ENCODE measurements around the gene RERE.
A peak's percentile ranks its signal among the peaks of the same experiment; 100 is the strongest.
"Not testable (repeated sequence)": the region's sequence is repeated elsewhere in the genome, so short reads cannot be mapped to it uniquely, and the experiment has no call there.

Gene RERE

DNA sequence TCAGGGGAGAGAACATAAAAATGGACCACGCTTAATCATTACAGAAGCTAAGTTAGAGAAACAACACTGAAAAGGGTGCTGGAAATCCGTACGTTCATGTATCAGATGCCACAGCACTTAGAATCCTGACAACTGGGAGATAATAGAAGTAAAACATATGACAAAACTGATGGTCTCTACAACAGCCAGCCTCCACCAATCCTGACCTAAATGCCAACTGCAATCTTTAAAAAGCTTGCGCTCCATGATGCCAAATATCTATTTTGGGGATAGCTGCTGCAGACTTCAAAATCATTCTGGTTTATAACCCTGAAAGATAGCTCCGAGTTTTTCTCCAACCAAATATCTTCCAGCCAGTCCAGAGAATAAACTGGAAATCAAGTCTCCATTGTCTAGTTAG, 178.3 kb downstream of the RERE start:
- DNase-seq (ENCODE audit: low spot score) = no peak

DNA sequence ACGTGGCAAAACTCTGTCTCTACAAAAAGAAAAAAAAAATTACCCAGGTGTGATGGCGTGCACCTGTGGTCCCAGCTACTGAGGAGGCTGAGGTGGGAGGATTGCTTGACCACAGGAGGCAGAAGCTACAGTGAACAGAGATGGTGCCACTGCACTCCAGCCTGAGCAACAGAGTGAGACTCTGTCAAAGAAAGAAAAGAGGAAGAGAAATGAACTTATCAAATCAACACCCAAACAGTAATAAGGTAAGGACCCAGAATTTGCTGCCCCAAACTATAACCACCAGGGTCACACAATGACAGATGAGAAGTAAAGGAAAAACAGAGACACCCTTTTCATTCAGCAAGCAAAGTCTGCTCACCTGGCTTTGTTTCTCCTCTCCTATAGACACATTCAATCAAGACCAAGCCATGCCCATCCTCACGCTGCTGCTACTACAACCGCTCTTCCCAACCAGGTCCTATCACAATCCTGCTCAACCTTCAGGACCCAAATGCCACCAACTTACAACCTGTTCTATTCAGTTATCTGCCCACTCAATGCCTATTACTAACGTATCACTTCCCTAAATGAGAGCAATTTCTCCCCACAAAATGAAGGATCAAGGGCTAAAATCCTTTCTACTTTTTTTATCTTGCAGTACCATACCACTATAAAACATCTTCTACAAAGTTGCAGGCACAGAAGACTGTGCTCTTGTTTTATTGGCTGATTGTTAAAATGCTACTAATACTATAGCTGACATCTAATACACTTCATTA, 183.5 kb downstream of the RERE start:
- no peak for DNase-seq (ENCODE audit: low spot score)

DNA sequence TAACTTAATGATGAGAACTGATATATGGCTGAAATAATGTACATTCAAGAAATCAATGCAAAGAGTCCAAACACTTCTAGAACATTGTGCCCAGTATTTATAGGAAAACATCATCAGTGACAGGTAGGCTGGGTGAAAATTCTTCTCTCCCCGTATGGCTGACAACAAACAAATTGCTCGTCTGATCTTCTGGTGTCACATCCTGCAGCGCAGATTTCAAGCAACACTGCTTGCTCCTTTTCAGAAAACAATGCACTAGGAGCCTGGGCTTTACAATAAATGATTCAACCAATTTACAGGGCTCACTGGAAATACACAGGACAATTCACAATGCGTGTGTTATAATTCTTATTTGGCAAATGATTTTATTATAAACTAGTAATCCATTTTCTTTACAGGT, 185.3 kb downstream of the RERE start:
- no peak for DNase-seq (ENCODE audit: low spot score)

DNA sequence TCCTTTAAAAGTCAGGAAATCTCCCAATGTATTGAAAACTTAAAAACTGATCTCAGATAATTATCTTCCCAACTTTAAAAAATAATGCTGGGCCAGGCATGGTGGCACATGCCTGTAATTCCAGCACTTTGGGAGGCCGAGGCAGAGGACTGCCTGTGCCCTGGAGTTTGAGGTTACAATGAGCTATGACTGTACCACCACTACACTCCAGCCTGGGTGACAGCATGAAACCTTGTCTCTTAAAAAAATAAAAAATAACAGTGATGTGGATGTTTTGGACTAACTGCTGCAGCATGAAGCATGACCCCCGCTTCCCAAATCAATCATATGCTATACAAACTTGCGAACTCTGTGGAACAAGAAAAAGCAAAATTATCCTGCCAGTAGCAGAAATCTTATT, 186.3 kb downstream of the RERE start:
- no peak for DNase-seq (ENCODE audit: low spot score)

DNA sequence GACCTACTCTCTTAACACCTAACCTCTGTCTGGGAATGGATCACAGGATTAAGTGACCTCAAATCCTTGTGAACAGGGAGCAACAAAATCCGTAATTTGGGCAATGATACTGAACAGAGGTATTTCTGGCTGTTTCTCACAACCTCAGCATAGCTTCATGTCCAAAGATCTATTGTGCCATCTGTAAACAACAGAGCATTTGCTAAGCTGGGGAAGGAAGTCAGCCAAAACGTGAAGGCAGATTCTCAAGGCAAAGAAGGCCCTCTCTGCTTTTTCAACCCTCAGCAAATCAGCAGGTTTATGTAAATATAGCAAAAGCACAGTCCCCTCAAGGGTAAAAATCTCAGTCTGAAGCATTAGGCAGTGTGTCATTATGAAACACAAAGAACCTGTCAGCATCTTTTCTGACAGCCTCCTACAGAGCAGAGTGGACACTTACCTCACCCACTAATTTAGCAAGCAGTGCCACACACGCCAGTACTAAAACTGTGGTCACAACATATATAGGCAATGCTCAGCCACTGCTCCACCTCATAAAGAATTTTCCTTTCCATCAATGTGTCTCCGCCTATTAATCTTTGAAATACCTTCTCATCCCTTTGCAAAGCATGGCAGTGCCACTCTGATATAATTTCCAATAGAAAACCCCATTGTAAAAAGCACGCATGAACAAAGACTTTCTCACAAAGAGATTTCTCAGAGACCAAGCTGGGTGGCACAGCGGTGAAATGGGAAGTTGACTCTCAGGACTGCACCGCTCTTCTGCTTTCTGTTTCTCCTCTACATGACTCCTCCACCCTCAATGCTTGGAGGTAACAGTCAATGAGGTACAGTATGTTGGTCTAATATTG, 188.0 kb downstream of the RERE start:
- DNase-seq (ENCODE audit: low spot score) = no peak

DNA sequence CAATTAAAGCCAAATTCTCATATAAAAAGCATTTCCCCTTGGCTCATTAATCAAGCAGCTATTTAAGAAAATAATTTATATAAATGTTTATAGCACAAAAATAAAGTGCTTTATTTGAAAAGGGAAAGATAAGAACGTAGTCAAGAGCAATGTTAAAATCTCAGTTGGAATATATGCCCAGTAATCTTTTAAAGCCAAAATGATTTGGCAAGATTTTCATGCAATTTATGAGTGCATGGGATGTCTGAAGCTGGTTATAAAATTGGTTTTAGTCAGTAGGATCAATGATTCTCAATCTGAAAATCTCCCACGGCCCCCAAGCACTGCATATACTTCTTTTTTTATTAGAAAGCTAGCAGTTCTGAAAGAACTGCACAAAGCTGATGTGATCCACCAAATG, 188.8 kb downstream of the RERE start:
- DNase-seq (ENCODE audit: low spot score) = no peak

DNA sequence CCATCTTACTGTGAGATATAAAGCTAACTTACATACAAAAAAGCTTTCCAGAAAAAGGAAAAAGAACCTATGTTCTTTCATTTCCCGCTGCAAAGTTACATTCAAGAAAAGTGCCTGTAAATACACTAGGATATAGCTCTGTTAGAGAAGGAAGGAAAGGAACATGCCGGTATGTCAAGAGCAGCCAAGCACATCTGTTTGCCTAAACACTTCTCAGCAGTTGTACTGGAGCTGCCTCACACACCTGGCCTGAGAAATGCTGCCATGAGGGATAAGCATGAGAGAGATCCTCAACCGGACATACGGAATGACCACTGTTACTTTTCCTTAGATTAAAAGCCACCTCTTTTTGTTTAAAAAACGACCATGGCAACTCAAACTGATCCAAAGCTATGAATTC, 189.7 kb downstream of the RERE start:
- DNase-seq (ENCODE audit: low spot score) = no peak

DNA sequence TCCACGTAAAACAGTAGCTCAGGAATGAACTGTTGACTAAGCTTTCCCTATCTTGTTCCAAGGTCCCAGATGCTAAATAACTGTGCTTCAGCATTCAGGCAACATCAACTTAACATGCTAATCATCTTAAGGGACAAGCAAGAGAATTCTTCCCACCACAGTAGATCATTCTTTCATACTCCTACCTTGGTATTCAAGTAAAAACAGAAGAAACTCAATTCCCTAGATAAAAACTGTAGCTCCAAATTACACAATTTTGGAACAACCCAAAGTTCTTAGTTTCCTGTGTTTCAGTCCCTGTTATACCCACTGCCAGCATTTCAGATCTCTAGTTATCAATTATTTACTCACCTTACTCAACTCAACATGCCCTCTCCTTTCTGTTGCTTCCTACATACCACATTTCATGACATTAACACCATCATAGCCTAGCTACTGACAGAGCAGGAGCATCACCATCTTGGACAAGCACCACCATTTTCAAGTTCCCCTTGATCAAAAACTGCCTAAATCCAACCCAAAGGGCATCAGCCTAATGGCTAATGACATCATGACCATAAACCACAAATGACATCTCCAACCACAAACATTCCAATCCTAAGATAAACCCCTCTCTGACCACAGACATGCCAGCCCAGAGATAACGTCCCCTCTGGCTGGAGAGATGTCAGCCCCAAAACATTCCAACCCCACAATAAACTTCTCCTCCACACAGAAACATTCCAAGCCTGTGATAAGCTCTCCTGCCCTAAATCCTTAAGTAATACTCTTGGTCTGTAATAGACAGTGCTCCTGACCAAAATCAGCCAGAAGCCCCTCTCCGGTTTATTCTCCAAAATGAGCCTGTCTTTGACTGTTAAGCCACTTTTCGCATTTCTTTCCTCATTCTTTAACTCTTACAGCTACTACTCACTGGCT, 191.2 kb downstream of the RERE start:
- peak; percentile 20 for DNase-seq (ENCODE audit: low spot score)

DNA sequence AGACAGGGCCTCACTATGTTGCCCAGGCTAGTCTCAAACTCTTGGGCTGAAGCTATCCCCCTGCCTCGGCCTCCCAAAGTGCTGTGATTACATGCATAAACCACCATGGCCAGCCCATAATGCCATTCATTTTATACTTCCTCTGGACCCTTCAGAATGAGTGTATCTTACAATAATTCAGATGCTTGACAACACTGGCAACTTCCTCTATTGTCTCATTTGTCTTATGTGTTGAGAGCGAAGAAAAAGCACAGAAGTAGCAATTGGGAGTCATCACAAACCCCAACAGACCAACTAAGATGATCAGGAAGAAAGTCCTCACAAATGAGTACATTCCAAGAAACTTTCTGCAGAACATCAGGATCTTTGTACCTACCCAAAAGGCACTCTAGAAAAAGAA, 191.9 kb downstream of the RERE start:
- DNase-seq (ENCODE audit: low spot score) = no peak

DNA sequence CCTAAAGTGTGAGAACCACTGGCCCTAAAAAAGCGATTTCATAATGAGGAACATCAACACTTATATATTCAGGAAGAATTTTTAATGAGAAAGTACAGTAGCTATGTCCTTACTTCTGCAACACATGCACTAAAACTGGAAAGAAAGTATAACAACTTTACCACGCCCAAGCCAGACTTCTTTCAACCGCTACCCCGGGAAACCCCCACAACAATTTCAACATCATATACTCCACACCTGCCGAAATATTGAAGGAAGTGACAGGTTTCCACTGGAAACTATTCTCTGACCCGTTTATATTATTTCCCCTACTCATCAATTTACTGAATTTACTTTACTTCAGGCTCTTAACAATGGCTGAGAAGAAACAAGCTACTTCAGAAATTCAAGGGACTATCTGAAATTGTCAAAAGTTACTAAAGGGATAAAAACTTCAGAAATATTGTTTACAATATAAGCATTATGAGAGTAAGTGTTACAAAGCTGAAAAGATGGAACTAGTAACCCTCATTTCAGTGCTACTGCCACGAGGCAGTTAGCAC, 193.7 kb downstream of the RERE start:
- DNase-seq (ENCODE audit: low spot score) = not testable (repeated sequence)

DNA sequence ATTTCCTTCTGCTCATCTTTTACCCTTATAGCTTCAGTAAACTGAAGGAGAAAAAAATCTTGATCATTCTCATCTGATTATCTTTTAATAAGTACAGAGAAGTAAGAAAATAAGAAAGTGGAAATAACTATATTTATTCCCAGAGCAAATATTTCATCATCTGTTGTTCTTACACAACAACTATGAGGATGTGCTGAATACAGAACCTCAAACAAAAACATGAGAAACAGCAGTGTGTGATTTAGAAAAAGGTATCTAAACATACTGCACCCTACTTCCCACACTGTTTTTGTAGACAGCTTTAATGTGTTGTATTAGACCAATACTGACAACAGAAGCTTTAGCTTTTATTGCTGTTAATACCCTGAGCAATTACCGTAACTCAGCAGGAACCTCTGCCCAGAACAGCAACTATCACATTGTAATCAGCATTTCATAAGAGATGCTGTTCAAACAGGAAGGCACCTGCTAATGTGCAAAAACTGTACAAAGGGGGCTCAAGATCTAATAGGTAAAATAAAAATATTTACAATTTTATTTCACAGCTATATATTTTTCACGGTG, 195.6 kb downstream of the RERE start:
- DNase-seq (ENCODE audit: low spot score) = not testable (repeated sequence)

DNA sequence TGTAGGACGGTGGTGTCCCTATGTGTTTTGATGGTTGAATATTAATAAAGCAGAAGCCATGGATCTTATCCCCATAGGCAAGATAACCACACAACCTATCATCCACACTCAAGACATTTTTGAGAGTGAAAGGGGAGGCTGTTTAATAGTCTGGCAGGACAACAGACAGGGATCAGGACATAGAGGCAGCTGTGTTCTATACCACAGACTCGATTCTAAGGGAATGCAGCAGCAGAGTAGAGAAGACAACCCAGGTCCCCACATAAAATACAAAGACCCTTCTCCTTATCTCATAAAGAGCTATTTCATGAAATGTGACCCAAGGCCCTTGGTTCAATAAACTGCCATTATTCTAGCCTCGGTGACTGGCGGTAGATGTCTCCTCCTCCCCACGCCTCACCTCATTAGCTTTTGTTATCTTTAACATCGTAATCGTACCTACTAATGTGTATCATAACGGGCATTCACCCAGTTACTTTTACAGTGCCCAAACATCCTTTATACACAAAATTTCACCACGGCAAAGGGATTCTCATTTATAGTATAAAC, 196.3 kb downstream of the RERE start:
- not testable (repeated sequence) for DNase-seq (ENCODE audit: low spot score)

DNA sequence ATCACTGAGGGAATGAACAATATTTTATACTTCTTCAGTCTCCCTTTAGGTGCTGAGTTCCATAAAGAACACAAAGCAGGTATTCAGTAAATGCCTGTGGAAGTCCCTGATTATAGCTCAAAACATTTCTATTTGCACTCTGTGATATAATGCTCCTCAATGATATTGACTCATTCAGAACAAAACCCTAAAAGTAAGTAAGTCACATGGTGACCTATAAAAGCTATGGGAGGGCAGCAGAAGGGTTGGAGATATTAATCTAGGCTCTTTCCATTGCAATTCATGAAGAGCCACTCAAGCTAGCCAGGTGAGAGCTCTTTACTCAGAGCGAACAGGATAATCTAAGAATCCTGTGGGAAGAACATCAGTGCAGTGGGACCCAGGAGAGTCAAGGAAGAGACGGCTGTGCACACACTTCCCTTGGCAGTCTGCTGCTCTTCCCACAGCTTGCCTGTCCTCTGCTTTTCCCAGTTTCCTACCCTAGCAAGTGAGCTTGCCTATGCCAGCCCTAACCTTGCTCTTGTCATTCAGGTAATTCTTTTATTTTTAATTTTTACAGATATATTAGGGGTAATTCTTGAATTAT, 197.4 kb downstream of the RERE start:
- not testable (repeated sequence) for DNase-seq (ENCODE audit: low spot score)

DNA sequence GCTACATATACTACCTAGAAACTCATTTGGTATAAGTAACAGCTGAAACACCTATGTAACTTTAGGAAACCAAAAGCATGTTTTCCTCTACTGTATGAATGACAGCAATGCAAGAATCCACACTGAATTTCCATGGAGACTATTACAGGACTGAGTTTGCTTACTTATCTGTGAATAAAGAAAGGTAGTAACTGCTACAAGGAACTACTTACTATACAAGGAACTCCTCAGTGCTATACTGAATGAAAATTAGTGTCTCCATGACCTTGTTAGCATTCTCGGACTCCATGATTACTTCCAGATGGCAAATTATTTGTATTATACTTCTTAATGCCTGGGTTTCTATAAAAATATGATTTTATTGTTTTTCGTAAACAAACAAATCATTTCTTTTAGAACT, 198.0 kb downstream of the RERE start:
- DNase-seq (ENCODE audit: low spot score) = not testable (repeated sequence)

DNA sequence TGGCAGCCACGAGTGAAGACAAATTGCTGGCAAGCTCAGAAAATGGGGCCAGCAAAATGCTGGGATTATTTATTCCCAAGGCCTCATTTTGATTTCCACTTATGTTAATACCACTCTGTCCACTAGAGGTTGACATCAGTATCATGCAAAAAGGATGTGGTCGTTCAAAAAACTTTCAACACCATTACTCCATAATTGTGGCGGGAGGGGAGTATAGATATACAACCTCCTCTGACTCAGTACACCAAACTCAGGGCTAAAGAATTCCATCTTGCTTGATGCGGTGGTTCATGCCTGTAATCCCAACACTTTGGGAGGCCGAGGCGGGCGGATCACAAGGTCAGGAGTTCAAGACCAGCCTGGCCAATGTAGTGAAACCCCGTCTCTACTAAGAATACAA, 200.6 kb downstream of the RERE start:
- not testable (repeated sequence) for DNase-seq (ENCODE audit: low spot score)

DNA sequence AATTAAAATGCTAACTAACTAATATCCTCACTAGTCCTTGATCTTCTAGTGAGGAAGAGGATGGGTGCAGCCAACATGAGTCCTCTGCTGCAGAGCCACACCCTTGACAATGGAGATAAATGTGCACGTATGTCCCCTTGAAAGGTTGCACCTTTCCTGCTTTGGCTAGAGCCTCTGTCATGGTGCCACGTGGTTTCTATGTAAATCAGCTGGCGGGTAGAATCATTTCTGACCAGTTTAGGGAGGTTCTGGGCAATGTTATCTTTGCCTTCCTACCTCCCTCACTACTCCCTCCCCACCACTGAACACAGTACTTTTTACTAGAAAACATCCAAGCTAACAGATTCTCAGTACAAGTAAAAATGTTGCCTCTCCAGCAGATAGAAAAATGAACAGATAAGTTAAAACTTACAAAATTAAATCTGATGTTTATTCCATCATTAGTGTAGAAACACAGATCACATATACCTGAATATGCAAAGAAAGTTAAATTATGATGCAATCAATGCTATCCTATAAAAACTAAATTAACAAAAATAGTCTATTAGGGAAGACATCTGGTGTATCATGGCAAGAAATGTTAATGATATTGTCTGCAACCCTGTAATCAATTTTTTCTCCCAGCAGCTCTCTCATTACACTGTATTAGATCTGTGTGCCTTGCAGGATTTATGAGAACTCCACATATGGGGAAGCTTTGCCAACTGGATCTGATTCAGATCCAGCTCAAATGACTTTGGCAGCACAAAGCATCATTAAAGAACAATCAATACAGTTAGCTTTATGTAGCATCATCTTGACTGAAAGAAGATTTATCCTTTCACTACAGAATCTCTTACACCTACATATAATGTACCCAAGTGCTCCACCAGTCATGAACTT, 205.6 kb downstream of the RERE start:
- not testable (repeated sequence) for DNase-seq (ENCODE audit: low spot score)

DNA sequence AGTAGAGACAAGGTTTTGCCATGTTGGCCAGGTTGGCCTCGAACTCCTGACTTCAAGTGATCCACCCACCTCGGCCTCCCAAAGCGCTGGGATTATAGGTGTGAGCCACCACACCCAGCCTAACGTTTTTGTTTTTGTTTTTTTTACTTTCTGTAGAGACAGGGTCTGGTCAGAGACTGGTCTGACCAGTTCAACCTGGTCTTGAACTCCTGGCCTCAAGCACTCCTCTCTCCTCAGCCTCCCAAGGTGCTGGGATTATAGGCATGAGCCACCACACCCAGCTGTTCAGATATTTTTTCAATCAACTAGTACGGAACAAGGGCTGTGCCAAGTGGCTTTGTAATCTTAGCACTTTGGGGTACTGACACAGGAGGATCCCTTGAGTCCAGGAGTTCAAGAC, 209.5 kb downstream of the RERE start:
- no peak for DNase-seq (ENCODE audit: low spot score)

DNA sequence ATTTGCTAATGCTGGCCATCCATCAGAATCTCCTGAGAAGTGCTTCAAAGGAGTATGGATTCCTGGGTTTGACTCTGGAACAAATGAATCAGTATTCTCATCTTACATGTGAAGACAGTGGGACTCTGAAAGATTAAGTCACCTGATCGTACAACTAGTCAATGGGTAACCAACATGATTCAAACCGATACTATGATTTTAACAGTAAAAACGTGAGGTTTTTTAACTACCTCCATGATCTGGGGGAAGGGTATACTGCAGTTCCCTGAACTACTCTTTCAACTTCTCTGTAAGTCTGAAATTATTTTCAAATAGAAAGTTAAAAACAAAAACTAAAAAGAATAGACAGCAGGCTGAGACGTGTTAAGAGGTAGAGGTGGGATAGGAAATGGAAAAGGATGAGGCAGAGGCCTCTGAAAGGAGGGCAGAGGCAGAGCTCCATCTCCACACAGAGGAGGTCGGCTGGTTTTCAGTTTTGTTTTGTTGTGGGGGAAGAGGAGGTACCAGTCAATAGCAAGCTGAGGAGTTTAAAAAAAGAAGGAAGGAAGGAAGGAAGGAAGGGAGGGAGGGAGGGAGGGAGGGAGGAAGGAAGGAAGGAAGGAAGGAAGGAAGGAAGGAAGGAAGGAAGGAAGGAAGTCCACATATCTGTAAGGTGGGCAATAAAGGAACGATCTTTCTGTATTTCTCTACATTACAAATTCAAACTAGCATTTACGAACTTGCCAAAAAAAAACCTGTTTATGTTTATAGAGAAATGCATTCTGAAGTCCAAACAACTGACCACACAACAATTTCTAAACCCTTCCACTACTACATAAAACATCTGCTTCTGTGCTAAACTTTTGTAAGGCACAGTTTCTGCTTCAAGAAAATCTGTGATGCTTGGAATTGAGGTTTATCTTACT, 213.1 kb downstream of the RERE start:
- DNase-seq (ENCODE audit: low spot score) = no peak

DNA sequence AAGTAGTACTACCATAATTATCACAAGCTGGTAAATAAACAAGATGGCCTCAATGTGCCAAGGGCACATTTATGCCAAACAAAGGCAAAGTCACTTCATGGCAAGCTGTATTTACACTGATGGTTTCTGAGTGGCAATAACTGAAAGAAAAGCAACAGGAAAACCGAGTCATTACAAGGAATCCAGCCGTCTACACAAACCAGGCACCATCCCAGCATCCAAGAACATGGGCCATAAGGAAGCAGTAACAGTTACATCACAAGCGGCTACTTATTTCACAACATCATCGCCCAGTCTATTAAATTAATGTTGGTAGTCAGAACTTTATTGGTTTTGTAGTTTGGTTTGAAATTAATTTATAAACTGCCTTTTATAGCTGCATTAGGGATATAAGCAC, 214.2 kb downstream of the RERE start:
- no peak for DNase-seq (ENCODE audit: low spot score)

All from COLO829 (cell line).